SIG-M5 treated with dmso at 0.1 percent for 504 hours (cell line): ENCODE data around the gene ARHGAP23.

ENCODE experiments used
- DNase-seq: peaks from one replicate; lab custom pipeline; 2025; ENCODE audit not compliant: unreplicated experiment; lab: John Stamatoyannopoulos, UW

Gene ARHGAP23, protein sequence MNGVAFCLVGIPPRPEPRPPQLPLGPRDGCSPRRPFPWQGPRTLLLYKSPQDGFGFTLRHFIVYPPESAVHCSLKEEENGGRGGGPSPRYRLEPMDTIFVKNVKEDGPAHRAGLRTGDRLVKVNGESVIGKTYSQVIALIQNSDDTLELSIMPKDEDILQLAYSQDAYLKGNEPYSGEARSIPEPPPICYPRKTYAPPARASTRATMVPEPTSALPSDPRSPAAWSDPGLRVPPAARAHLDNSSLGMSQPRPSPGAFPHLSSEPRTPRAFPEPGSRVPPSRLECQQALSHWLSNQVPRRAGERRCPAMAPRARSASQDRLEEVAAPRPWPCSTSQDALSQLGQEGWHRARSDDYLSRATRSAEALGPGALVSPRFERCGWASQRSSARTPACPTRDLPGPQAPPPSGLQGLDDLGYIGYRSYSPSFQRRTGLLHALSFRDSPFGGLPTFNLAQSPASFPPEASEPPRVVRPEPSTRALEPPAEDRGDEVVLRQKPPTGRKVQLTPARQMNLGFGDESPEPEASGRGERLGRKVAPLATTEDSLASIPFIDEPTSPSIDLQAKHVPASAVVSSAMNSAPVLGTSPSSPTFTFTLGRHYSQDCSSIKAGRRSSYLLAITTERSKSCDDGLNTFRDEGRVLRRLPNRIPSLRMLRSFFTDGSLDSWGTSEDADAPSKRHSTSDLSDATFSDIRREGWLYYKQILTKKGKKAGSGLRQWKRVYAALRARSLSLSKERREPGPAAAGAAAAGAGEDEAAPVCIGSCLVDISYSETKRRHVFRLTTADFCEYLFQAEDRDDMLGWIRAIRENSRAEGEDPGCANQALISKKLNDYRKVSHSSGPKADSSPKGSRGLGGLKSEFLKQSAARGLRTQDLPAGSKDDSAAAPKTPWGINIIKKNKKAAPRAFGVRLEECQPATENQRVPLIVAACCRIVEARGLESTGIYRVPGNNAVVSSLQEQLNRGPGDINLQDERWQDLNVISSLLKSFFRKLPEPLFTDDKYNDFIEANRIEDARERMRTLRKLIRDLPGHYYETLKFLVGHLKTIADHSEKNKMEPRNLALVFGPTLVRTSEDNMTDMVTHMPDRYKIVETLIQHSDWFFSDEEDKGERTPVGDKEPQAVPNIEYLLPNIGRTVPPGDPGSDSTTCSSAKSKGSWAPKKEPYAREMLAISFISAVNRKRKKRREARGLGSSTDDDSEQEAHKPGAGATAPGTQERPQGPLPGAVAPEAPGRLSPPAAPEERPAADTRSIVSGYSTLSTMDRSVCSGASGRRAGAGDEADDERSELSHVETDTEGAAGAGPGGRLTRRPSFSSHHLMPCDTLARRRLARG (N-terminal part only)

DNA sequence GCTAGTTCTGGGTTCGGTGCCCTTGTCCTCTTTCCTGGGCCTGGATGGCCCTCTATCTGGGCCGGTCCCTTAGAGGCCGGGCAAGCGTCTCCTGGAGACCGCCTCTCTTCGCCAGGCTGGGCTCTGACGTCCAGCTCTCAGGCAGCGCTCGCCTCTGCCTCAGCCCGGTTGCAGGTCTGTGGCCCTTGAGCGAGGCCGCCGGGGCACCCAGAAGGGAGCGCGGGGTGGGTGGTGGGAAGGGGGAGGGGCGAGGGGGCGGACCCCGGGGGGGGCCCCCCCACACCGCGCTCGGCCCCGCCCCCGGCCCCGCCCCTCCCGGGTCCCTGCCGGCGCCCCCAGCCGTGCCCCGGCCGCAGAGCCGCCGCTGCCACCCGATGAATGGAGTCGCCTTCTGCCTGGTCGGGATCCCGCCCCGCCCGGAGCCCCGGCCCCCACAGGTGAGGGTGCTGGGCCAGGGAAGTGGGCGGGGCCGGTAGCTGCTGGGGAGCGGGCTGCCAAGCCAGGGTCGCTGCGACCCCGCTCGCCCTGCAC lies at the start of gene ARHGAP23:
Gene ARHGAP23 (plus strand): TSS at position 353 of the 531 bp plus-strand sequence. CDS start 22 bp downstream, at position 375.
- no peak for DNase-seq

DNA sequence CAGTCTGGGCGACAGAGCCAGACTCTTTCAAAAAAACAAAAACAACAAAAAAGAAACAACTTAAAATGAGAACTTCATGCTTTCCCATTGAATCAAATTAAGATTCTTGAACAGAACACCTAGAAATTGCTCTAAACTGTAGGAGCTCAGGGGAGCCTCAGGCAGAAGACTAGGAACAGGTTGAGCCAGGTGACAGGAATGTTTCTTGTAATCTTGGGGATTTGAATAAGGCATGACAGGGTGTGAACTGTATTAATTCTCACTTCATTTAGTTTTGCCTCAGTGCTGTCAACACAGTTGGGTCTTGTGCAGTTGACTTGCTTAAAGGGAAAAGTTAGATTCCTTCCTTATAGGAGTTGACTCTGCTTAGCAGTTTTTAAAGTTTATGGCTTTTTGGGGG lies 48.8 kb upstream of the ARHGAP23 start:
- no peak for DNase-seq

DNA sequence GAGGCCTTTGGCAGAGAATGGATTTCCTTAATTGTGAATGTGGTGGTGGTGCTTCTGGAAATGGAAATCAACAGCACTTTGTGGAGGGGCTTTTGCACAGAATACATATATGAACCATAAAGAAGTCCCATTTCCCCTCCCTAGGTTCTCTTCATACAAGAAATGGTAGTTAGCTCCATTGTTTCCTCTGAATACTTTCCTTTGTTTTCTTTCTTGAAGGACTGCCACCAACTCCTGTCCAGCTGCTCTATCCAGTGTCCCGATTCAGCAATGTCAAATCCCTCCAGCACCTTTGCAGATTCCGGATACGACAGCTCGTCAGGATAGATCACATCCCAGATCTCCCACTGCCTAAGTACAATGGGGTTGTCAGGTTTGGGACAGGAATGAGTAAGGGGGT lies 33.2 kb upstream of the ARHGAP23 start:
- no peak for DNase-seq

DNA sequence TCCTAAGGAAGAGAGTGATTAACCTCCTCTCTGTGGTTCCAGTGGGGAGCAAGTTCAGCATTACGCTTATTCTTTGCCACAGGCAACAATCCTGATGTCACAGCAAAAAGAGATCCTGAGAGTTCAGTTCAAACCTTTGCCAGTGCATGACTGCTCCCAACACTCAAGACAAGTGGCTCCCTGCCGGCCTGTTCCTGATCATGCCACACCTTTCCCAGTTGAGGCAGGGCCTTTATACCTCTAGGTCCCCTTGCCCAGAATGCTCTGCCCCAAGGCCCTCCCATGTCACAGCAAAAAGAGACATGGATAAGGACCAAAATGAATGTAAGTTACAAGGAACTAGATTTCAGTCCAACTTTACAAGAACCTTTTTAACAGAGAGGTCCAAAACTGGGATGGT lies 31.0 kb upstream of the ARHGAP23 start:
- DNase-seq: no peak

DNA sequence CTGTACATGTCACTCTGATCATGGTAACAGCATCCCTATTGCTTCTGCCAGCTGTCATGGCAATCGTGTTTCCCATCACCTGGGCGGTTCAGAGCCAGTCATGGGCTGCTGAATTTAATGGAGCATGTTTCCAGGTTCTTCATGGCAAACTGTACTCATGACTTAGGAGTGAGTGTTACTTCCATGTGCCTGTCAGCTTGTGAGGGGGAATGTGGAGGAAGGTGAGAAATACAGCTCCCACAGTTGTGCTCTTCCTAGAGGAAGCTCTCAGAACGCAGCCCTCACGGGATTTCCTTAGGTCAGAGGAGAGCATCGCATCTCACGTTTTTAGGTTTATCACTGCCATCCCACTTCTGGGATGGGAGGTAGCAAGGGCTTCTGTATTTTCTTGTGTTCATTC lies 28.0 kb upstream of the ARHGAP23 start:
- no peak for DNase-seq

DNA sequence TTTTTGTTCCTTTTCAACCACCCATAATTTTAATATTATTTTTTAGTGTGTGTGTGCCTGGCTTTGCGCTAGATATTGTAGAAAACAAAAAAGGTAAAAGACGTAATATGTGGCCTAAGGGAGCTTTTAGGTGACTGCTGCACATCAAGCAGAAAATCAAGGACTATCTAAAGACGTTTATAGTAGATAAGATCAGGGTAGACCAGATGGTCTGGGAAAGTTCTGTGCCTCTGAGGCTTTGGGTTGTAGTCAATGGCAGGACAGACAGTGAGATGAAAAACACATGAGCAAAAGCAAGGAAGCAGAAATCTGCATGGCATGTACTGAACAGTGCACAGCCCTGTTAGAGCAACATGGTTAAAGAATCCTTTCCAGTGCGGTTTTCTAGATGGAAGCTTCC lies 26.8 kb upstream of the ARHGAP23 start:
- DNase-seq: no peak

DNA sequence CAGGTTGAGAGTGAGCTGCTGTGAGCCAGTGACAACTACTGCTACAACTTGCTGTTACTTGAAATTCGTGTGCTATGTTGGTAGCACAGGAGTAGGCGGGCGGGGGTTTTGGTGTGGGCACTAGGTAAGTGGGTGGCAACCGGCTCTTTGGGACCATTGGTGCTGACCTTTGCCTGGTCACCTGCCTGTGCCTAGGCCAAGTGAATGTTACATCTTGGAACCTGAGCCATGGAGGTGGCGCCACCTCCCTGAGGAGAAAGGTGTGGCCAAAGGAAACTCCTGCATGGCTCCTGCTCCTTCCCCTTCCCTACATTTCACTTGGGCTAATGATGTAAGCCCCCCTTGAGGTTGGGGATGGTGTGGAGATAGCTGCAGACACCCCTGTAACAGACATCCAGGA lies 25.4 kb upstream of the ARHGAP23 start:
- no peak for DNase-seq

DNA sequence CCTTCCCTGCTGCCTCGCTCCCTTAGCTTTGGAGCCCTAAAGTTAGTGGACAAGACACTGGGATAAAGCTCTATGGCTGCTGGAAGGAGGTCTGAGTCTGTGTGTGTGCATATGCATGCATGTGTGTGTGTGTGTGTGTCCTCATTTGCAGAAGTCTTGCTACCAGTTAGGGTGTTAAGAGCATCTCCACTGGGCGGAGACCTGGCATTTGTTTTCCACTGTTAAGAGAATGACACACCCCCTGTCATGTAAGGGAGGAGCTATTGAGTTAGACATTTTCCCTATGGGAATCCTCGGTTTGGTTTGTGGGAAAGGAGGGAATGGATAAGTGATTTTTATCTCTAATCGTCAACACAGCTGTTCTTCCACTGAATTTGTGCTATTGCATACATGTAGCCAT lies 24.8 kb upstream of the ARHGAP23 start:
- DNase-seq: no peak

DNA sequence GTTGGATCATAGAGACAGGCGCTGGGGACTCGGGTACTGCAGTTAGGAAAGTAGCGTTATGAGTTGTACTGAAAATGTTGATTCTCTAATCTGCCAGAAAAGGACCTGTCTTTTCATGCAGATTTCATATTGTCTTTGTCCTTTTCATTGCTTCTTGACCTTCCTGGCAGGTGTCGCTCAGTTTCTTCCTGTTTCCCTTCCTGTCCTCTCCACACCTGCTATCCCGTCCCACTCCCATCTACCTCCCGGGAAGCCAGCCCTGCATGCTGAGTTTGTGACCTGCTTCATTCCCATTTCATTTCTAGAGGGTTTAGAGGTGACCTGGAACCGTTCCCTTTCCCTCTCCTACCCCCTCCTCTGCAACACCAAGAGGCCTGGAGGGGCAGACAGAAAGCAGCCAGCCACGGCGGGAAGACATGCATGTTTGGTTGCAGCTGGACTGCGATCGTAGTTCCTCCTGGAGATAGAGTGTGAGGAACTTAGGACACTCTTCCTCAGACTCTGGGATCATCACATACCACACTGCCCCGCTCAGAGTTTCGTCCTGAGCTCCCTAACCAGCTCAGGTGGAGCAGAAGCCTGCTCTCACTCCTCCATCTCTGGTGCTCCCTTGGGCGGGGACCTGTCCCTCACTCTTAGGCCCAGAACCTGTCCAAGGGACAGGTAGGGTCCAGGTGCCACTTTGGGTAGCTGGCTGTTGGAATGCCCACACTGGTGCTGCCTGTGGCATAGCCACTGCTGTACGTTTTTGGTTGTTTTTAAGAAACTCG lies 23.9 kb upstream of the ARHGAP23 start:
- no peak for DNase-seq

DNA sequence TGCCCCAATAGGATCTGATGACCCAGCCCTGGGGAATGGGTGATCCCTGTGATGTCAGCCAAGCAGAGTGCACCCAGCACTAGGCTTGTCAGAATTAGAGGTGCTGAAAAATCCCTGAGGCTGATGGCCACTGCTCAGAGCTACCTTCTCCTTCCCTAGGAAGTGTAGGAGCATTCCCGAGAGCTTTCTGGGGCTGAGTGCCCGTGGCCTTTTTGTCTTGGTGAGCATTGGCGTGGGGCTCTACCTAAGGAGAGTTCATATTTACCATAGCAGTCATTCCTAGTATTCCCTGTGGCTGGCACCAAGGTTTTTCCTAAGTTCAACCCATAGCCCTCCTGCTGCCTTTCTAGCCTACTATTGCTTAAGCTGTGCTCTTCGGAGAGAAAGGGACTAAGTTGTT lies 22.6 kb upstream of the ARHGAP23 start:
- no peak for DNase-seq

DNA sequence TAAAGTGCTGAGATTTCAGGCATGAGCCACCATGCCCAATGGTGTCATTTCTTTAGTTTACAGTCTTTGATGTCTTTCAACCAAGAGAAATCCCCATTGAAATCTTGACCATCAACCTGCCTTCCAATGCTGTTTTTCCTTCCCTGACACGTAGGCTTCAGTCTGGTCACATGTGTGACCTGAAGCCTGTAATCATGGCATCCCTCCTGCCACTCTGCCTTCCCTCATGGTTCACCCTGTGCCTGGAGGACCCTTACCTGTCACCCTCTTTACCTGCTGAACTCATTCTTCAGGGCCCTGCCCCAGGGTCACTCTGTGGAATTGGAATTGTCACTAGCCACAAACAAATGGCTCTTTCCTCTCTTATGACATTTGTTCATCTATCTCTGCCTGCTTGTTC lies 18.1 kb upstream of the ARHGAP23 start:
- no peak for DNase-seq

DNA sequence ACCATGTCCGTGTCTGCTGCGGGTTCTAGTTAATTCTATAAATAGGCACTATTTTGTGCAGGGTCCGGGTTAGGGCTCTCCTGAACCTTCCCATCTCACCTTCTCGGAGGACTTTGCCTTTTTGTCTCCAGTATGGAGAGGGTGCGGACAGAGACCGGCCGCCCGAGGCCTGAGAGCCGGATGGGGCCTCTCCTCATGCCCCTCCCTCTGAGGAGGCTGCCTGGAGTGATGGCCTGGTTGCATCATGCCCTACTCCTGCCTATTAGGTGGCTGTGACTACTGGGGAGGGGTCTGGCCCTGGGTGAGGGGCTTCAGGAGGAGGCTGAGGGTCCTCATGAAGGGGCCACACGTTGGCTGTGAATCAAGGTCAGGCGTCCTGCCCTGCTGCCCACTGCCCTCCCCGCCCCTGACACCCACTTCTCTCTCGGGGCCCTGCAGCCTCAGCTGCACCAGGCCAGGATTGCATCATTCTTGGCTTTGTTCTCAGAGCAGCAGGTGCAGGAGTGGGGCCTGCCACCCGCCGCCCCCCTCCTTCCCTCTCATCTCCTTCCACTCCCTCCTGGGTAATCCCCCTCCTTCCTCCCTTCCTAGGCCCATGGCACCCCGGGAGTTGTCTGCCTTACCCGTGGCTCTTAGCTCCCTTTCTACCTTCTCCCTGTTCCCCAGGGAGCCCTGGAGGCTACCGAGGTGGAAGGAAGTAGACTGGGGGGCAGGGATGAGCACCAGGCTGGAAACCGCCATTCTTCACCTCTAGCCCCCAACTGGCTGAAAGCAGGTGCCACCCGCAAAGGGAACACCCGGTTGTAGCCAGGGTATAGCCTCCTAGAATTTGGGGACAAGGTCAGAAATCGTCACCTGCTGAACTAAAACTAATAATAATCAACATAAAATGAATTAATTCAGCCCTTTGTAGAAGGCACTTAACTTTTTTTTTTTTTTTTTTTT lies 12.7 kb upstream of the ARHGAP23 start:
- DNase-seq: peak; percentile 83

DNA sequence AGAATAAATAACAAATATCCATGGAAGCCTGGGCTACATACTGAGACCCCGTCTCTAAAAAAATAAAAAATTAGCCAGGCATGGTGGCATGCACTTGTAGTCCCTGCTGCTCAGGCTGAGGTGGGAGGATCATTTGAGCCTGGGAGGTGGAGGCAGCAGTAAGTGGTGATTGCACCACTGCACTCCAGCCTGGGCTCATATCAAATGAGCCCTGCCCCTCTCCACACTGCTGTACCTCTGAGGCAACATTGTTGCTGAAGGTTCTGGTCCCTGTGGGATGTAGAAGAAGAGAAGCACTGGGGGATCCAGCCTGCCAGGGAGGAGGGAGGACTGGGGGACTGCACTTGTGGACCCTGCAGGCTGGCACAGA lies 11.4 kb upstream of the ARHGAP23 start:
- DNase-seq: peak; percentile 76

DNA sequence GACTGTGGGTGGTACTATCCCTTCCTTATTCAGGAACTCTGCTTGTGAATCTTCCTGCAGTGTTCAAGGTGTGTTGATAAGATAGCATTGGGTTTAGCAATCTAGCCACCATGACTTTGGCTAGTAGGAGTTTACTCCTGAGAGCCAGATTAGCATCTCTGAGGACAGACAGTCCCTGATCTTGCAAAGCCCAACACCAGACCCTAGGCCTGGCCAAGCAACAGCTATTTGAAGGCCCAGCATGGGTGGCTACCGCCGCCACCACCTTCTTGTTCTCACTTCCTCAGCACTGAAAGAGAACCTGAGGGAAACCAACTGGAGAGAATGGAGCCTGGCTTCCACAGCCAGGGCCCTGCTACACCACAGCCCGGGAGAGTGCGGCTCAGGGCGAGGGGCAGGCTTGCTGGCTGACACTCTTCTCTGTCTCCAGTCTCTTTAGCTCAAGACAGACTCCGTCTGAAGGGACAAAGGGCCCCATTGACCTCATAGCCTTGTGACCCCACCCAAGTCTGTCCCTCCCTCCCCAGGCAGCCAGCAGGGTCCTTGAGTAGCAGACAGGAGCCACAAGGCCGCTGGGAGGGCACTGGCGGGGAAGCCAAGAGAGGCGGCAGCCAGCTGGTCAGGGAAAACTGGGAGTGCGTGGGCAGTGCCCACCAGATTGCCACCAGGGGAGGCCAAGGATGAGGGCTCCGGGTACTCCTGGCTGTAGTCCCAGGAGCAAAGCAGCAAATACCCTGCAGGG lies 10.9 kb upstream of the ARHGAP23 start:
- no peak for DNase-seq

DNA sequence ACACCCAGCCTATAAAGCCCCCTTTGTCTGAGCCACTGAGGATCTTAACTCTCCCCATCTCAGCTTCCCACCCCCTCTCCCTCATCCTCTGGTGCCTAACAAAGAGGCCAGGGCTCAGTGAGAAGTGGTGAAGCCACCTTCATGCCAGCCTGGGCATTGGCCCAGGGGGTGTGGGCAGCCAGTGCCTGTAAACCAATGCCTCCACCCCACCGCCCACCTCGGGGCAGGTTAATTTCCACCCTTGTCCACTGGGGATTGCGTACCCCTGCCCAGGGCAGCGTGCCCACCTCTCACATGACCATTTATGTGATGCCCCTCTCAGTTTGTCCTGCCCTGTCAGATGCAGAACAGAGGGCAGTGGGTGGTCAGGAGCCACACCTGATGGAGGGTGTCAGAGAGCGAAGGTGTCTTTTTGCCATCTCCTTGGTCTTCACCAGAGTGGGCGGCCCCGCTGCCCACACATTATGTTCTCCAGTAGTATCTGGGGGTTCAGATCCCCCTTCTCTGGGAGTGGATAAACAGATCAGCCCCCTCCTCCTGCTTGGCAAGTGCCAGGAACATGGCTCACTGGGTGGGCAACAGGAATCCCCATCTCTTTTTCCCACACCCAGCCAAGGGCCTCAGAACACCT lies 10.1 kb upstream of the ARHGAP23 start:
- no peak for DNase-seq

DNA sequence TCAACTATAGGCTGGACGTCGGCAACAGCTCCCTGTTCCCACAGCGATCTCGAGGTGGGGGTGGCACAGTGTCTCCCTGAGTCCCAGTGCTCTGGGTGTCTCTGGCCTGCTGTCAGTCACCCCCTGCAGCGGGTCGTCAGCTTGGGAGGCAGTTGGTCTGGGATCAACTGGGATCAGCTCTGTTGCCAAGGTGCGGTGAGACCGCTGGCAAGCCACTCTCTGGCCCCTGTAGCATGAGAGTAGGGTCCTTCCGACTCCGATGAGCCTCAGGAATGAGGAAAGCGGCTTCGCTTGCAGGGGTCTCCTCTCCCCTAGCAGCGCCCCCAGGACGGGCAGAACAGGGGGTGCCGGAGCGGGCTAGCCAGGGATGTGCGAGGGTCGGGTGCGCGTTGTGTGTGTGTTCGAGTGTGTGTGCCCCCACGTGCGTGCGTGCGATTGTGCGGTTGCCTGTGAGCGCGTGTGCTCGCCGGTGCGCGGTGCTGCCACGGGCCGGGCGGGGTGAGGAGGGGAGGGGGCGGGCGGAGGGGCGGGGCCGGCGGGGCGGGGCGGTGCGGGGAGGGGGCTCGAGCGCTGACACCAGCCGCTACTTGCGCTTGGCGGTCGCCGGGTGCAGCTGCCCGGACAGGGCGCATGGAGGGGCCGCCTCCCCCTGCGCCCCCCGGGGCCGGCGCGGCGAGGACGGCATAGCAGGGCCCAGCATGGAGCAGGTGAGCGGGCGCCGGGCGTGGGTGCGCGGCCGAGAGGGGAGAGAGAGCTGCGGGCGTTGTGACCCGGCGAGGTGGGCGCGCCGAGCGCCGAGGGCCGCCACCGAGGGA lies 9.4 kb upstream of the ARHGAP23 start:
- no peak for DNase-seq

DNA sequence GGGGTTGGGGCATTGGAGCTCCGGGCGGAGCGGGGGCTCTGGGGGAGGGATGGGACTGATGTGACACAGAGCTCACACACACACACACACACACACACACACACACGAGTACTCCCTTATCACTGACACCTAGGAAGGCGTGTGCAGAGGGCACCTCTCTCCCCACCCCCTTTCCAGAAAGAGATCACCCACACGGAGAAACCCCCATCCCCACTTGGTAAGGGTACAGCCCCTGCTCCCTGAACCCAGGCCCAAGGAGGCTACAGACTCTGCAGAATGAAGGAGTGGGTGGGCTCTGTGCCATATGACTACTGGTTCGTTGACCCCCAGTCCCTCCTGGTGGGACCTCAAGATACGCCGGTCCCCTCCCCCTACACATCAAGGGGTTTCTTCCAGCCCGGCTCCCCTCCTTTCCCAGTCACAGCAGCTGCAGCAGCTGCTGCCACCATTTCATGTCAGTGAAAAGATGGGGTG lies 8.7 kb upstream of the ARHGAP23 start:
- no peak for DNase-seq
